ENCODE results near the gene JAKMIP2. TPM values are rescaled to one million over a fixed set of nuclear protein-coding genes. Genes with fewer than 3 reads are reported as not detected.
"Not testable (repeated sequence)": the region's sequence is repeated elsewhere in the genome, so short reads cannot be mapped to it uniquely, and the experiment has no call there.

Gene JAKMIP2
- polyA plus RNA-seq, 1 experiment: not detected

DNA sequence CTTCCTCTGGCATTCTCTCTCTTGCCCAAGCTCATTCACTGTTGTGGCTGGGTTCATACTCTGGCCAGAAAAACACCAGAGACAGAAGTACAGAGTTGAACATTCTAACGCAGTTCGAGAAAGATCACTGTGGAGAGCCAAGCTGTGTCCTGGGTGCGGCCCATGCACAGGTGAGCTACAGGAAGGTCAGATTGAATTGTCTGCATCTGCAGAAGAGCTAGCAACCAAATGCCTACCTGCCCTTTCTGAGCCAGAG lies 145.9 kb downstream of the JAKMIP2 start:
- ChIA-PET POLR2A (interaction anchor here (0.6 to 0.7 kb wide), 2 partner anchors 191 to 1886 kb away, joined by 3 to 9 read pairs; no protein-coding TSS in a partner anchor), CTCF (interaction anchor here (1.2 to 2.1 kb wide), 3 partner anchors 9 to 186 kb away, joined by 3 to 8 read pairs (median 8); no protein-coding TSS in a partner anchor)
- Histone ChIP-seq H3K27me3 (ENCODE audit: control insufficient read depth, insufficient read depth, low read length) (no peaks in the 10 kb centered on the region), H3K36me3 (ENCODE audit: control insufficient read depth, insufficient read depth, low read length) (no peaks in the 10 kb centered on the region), H3K4me3 (ENCODE audit: low read depth, low read length) (no peak overlapping the region)
- no peak for TF ChIP-seq CTCF (IDR thresholded peaks at IDR 0.05; ENCODE audit: insufficient read depth, low read depth, low read length)
- no peak for DNase-seq (ENCODE audit: low read depth)

- POLR2A ChIA-PET: interaction anchor here (0.6 kb wide), 1 partner anchor 191 kb away, joined by 3 read pairs; no protein-coding TSS in a partner anchor
Observed at GRCh38 chr5:147635882-147636728, 146.4 kb downstream of the JAKMIP2 start.

GRCh38 chr5:147635439-147635838 lies 147.1 kb downstream of the JAKMIP2 start:
- H3K27me3 ChIP-seq (ENCODE audit: control insufficient read depth, insufficient read depth, low read length); H3K4me3 ChIP-seq (ENCODE audit: low read depth, low read length); POLR2A ChIA-PET; H3K36me3 ChIP-seq (ENCODE audit: control insufficient read depth, insufficient read depth, low read length); CTCF ChIA-PET; DNase-seq (ENCODE audit: low read depth): not testable (repeated sequence)

More at GRCh38 chr5:147635882-147636728, 146.4 kb downstream of the JAKMIP2 start:
- Histone ChIP-seq H3K27me3 (ENCODE audit: control insufficient read depth, insufficient read depth, low read length) (no peaks in the 10 kb centered on the region), H3K36me3 (ENCODE audit: control insufficient read depth, insufficient read depth, low read length) (no peaks in the 10 kb centered on the region), H3K4me3 (ENCODE audit: low read depth, low read length) (no peak overlapping the region)
- TF ChIP-seq CTCF (IDR thresholded peaks at IDR 0.05; ENCODE audit: insufficient read depth, low read depth, low read length): no peak
- no peak for DNase-seq (ENCODE audit: low read depth)
- CTCF ChIA-PET: interaction anchor here (1.2 to 2.1 kb wide), 3 partner anchors 8 to 187 kb away, joined by 3 to 8 read pairs (median 8); no protein-coding TSS in a partner anchor

GRCh38 chr5:147633173-147633572 lies 149.4 kb downstream of the JAKMIP2 start:
- DNase-seq (ENCODE audit: low read depth): no peak
- POLR2A ChIA-PET: no interaction called here
- no peak overlapping the region for H3K4me3 ChIP-seq (ENCODE audit: low read depth, low read length)
- no peaks in the 10 kb centered on the region for H3K27me3 ChIP-seq (ENCODE audit: control insufficient read depth, insufficient read depth, low read length)
- CTCF ChIA-PET: interaction anchor here (0.9 to 2.3 kb wide), 3 partner anchors 9 to 190 kb away, joined by 3 to 8 read pairs (median 3); no protein-coding TSS in a partner anchor
- no peak for TF ChIP-seq CTCF (IDR thresholded peaks at IDR 0.05; ENCODE audit: insufficient read depth, low read depth, low read length)
- no peaks in the 10 kb centered on the region for H3K36me3 ChIP-seq (ENCODE audit: control insufficient read depth, insufficient read depth, low read length)

GRCh38 chr5:147631428-147632003 lies 151.0 kb downstream of the JAKMIP2 start:
- H3K4me3 ChIP-seq (ENCODE audit: low read depth, low read length): no peak overlapping the region
- DNase-seq (ENCODE audit: low read depth): no peak
- ChIA-PET POLR2A (no interaction called here), CTCF (interaction anchor here (2.3 kb wide), 1 partner anchor 191 kb away, joined by 8 read pairs; no protein-coding TSS in a partner anchor)
- TF ChIP-seq CTCF (IDR thresholded peaks at IDR 0.05; ENCODE audit: insufficient read depth, low read depth, low read length): no peak
- no peaks in the 10 kb centered on the region for H3K27me3 ChIP-seq (ENCODE audit: control insufficient read depth, insufficient read depth, low read length)
- no peaks in the 10 kb centered on the region for H3K36me3 ChIP-seq (ENCODE audit: control insufficient read depth, insufficient read depth, low read length)

All from BJ (cell line).